GM18873 (cell line): Measurements from ENCODE around the gene PBX2.
"Not testable (repeated sequence)": the region's sequence is repeated elsewhere in the genome, so short reads cannot be mapped to it uniquely, and the experiment has no call there.

Experiments
- ATAC-seq: cut with Tn5 transposase; IDR thresholded peaks from one replicate; pipeline ENCODE4 v1.9.1; 2021; ENCODE audit warnings: mild to moderate bottlenecking, moderate library complexity, moderate number of reproducible peaks; ENCODE audit not compliant: unreplicated experiment, low FRiP score

PBX2 gene

GRCh38 chr6:32188381-32189068 is 1.5 kb downstream of the PBX2 start:
- ATAC-seq: no peak

GRCh38 chr6:32187725-32188380 is 2.1 kb downstream of the PBX2 start:
- ATAC-seq: not testable (repeated sequence)

GRCh38 chr6:32187009-32187709 is 2.8 kb downstream of the PBX2 start:
- no peak for ATAC-seq

- ATAC-seq: not testable (repeated sequence)
These were observed 3.7 kb downstream of the PBX2 start for GRCh38 chr6:32186151-32186840.

- ATAC-seq: not testable (repeated sequence)
These were observed 4.3 kb downstream of the PBX2 start for GRCh38 chr6:32185681-32186131.

GRCh38 chr6:32184084-32184640 is 5.8 kb downstream of the PBX2 start, which contains the start of gene AGER:
Gene AGER, minus strand, starts transcription at chr6:32184253. Its CDS starts 31 bp downstream, at chr6:32184222.
- ATAC-seq: no peak

- ATAC-seq: no peak
These were observed 6.4 kb downstream of the PBX2 start for GRCh38 chr6:32183483-32184083.

- ATAC-seq: no peak
These were observed 7.0 kb downstream of the PBX2 start for GRCh38 chr6:32183030-32183429.

- ATAC-seq: no peak
These were observed 7.4 kb downstream of the PBX2 start for GRCh38 chr6:32182555-32182981.

GRCh38 chr6:32181915-32182529 is 8.0 kb downstream of the PBX2 start:
- no peak for ATAC-seq

GRCh38 chr6:32181148-32181702 is 8.8 kb downstream of the PBX2 start:
- no peak for ATAC-seq

- ATAC-seq: no peak
These were observed 10.1 kb downstream of the PBX2 start for GRCh38 chr6:32179766-32180405.

GRCh38 chr6:32178547-32179440 is 11.2 kb downstream of the PBX2 start:
- no peak for ATAC-seq

GRCh38 chr6:32177788-32178546 is 12.0 kb downstream of the PBX2 start, which contains the start of gene RNF5:
Gene RNF5, plus strand, starts transcription at chr6:32178405. Its CDS starts 107 bp downstream, at chr6:32178512.
- peak; percentile 88 for ATAC-seq

- ATAC-seq: no peak
These were observed 12.7 kb downstream of the PBX2 start for GRCh38 chr6:32177183-32177787.

- no peak for ATAC-seq
These were observed 13.4 kb downstream of the PBX2 start for GRCh38 chr6:32176476-32177182.
